ENCODE measurements around the gene SIGLEC5.

- TF ChIP-seq, protein P1, sequence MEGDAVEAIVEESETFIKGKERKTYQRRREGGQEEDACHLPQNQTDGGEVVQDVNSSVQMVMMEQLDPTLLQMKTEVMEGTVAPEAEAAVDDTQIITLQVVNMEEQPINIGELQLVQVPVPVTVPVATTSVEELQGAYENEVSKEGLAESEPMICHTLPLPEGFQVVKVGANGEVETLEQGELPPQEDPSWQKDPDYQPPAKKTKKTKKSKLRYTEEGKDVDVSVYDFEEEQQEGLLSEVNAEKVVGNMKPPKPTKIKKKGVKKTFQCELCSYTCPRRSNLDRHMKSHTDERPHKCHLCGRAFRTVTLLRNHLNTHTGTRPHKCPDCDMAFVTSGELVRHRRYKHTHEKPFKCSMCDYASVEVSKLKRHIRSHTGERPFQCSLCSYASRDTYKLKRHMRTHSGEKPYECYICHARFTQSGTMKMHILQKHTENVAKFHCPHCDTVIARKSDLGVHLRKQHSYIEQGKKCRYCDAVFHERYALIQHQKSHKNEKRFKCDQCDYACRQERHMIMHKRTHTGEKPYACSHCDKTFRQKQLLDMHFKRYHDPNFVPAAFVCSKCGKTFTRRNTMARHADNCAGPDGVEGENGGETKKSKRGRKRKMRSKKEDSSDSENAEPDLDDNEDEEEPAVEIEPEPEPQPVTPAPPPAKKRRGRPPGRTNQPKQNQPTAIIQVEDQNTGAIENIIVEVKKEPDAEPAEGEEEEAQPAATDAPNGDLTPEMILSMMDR (conservative IDR thresholded peaks at IDR 0.05; ENCODE audit: low read depth in 2 of 2) = no peak
- TF ChIP-seq, protein P2, sequence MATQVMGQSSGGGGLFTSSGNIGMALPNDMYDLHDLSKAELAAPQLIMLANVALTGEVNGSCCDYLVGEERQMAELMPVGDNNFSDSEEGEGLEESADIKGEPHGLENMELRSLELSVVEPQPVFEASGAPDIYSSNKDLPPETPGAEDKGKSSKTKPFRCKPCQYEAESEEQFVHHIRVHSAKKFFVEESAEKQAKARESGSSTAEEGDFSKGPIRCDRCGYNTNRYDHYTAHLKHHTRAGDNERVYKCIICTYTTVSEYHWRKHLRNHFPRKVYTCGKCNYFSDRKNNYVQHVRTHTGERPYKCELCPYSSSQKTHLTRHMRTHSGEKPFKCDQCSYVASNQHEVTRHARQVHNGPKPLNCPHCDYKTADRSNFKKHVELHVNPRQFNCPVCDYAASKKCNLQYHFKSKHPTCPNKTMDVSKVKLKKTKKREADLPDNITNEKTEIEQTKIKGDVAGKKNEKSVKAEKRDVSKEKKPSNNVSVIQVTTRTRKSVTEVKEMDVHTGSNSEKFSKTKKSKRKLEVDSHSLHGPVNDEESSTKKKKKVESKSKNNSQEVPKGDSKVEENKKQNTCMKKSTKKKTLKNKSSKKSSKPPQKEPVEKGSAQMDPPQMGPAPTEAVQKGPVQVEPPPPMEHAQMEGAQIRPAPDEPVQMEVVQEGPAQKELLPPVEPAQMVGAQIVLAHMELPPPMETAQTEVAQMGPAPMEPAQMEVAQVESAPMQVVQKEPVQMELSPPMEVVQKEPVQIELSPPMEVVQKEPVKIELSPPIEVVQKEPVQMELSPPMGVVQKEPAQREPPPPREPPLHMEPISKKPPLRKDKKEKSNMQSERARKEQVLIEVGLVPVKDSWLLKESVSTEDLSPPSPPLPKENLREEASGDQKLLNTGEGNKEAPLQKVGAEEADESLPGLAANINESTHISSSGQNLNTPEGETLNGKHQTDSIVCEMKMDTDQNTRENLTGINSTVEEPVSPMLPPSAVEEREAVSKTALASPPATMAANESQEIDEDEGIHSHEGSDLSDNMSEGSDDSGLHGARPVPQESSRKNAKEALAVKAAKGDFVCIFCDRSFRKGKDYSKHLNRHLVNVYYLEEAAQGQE (IDR thresholded peaks at IDR 0.05; ENCODE audit: unreplicated experiment) = no peak
- no peak for TF ChIP-seq EZH2 (IDR thresholded peaks at IDR 0.05; ENCODE audit: low read depth, unreplicated experiment)
- TF ChIP-seq POLR2AphosphoS5 (IDR thresholded peaks at IDR 0.05; ENCODE audit: low read depth) = no peak
- no peak for TF ChIP-seq STAT1 (IDR thresholded peaks at IDR 0.05; ENCODE audit: unreplicated experiment)
- TF ChIP-seq ZNF114 (CRISPR knock-in tag; IDR thresholded peaks at IDR 0.05) = no peak
Measured at GRCh38 chr19:51653162-51653561, 23.0 kb upstream of the SIGLEC5 start.
